GM18951 (cell line): Measurements from ENCODE around the gene HOXC5.

Experiments used
- POLR2A ChIP-seq: IDR thresholded peaks from 4 replicates; pipeline ENCODE4 v1.6.1; 2011; ENCODE audit warnings: mild to moderate bottlenecking; ENCODE audit not compliant: insufficient read length, insufficient read depth; ENCODE audit errors: extremely low read depth
- in situ Hi-C: fragments of 300-500 bp; cut with MboI; formaldehyde crosslinking; loops from one replicate; pipeline ENCODE4 v1.12.0; 2022; ENCODE audit warnings: low sequenced_read_pairs, mixed read lengths, inconsistent platforms; ENCODE audit not compliant: unreplicated experiment

The HOXC5 gene

DNA sequence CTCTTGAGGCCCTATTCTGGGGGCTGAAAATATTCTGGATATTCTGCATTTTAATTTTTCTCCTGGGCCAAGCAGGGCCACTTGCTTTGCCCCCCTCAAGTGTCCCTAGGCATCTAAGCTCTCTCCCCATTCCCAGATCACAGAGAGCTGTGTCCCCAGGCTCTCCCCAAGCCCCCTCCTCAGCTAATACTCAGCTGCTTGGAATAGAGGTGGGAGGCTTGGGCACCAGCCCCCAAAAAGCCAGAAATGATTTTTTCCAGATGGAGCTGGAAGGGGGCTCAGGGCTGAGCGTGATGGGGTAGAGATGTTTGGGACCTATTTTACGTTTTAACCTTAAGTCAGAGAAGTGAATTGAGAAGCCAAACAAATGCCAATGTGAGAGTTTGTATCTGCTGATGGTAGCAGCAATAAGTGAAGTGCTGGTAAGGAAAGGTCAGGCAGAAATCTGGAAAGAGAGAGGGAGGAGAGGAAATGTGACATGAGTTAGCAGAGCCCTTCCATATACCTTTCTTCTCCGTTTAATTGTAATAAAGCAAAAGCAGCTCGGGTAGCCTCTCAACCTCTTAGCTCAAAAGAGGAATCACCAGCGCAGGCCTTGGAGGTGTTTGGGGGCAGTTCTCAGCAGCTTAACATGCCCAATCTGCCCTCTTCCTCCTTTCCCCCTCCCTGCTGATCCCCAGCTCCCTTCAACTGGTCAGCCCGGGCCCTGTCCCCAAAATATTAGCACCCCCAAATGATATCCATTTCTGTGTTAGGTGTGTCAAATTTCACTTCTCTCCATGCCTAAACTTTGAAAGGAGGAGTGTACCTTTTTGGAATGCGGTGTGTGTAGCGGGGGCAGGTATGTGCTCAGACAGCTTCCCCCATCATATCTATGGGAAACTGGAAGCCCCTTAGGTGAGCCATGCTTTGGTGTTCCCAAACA, 9.6 kb upstream of the HOXC5 start:
- TF ChIP-seq POLR2A, result no peak
- in situ Hi-C loops, result loop anchor here (25.0 kb wide), 1 partner anchor 339 kb away; the partner anchor contains the start of gene GPR84

DNA sequence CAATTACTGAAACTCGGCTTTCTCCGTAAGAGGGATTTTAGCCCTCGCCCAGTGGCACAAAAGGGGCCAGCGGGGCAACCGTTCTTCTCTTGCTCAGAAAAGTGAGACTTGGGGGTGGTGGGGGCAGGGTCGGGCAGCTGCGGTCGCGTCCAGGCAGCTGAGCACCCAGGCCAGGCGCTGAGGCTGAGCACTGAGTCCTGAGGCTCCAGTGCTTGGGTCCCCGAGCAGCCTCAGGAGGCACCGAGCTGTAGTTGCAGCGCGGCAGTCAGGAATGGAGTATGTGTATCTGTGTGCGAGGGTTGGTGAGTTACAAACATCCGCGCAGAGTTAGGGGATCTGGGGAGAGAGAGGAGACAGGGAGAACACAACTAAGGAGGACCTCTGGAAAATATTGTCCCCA, 8.7 kb upstream of the HOXC5 start:
- no peak for TF ChIP-seq POLR2A
- in situ Hi-C loops, result loop anchor here (25.0 kb wide), 1 partner anchor 338 kb away; the partner anchor contains the start of gene GPR84

DNA sequence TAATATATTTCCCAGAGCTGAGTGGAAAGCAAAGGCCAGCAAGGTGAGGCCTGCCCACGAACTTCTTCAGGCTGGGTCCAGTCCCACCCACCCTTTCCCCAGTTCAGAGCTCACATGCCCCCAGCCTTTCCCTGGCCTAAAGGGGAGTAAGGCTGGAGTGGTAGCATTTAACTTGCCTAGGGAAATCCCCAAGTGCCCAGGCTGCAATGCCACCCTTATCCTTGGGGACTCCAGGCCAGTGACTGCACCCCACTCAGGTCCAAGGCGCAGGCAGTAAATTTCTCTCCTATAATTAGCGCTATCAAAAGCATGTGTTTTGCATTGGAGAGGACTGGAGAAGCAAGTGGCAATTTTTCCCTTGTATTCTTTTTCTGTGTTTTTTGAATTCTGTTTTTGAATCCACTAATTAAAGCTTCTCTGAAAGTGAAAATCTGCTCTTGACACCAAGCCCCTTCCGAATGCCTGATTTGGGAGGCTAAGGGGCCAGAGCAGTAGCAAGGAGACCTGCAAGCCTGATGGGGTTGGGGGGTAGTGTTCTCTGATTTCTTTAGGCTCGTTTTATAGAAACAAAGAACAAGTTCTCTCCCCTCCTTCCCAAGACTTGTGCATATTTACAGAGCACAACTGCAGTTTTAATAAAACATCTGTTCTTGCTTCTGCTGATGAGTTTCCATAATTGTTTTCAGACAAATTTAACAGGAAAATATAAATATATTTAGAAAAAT, 8.1 kb upstream of the HOXC5 start:
- no peak for TF ChIP-seq POLR2A
- in situ Hi-C loops, result loop anchor here (25.0 kb wide), 1 partner anchor 338 kb away; the partner anchor contains the start of gene GPR84

DNA sequence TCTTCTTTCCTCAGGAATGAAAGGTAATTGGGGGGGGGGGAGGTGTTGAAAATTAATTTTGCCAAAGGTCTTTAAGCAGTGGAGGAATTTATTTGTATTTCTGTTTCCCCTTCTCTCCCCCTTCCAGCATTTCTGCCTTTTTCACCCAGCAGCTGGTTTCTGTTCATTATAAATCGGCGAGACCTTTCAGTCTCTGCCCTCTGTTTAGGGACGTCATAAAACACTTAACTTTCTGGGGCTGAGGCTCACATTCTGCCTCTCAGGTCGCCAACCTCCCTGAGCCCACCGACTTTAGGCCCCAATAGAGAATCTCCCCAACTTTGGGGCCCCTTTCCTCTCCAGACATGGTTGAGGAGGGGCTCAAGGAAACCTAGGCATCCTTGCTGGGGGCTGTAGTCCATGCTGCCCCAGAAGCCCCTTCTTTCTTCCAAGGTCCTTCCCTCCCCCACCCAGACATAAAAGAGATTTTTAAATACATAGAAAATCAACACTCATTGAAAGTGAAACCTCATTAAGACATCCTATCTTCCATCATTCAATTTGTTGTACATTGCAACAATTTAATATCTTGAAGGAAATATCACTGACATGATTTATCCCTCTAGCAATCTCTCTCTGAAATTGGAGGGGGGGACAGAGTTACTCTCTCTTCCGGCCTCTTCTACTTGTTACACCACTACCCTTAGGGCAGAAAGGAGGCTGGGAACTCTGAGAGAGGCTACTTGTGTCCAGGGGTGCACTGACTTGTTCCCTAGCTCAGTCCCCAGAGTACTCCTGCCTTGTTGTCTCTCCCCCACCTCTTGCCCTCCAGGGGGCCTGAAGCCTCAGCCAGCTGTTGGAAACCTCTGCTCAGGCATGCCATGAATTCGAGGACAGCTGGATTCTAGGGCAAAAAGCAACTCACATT, 7.1 kb upstream of the HOXC5 start:
- TF ChIP-seq POLR2A, result no peak
- in situ Hi-C loops, result no loop called here

DNA sequence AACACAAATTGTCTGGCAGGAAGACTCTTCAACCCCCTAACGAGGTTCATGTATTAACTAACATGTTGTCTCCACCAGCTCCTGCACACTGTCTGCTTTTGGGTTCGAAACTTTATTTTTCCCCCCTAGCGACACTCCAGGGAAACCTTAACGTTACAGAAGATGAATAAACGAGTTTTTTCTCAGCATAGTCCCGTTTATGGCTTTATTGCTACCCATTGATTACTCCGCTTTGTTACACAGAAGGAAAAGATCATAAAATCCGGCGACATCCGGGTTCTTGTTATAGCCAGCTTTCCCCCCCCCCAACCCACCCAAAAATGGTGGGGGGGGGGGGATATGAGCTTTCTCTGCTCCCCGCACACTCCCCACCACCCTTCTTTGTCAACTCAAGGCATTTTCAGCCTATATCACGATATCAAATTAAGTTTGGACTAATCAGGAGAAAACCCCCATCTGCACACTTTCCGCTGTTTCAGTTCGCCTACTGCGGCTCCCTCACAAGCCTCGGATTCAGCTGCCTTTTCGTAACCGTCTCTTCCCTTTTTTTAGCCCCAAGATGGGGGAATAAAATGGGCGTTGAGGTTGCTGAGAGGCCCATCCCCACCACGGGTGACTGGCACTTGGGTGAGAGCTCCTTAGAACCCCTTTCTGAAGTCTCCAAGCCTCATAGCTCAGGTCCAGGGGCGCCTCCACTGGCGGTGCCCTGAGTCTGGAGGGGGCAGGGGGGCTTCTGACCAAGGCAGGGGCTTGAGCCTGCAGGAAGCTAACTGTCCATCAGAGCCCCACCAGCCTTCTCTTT, 6.0 kb upstream of the HOXC5 start:
- TF ChIP-seq POLR2A, result no peak
- in situ Hi-C loops, result no loop called here

DNA sequence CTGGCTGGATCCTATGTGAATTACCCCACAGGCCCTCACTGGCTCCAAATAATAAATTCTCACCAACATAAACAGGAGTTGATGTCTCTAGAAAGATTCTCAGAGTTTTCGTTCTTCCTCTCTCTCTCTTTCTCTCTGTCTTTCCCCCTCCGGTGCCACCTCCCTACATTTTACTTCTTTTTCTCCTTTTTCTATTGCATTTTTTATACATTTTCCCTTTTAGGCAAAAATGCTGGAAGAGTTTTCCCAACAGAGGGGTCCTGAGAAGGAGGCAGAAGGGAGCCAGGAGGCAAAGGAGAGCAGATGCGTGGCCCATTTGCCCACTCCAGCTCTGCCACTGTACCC, 5.4 kb upstream of the HOXC5 start:
- in situ Hi-C loops, result no loop called here
- no peak for TF ChIP-seq POLR2A

DNA sequence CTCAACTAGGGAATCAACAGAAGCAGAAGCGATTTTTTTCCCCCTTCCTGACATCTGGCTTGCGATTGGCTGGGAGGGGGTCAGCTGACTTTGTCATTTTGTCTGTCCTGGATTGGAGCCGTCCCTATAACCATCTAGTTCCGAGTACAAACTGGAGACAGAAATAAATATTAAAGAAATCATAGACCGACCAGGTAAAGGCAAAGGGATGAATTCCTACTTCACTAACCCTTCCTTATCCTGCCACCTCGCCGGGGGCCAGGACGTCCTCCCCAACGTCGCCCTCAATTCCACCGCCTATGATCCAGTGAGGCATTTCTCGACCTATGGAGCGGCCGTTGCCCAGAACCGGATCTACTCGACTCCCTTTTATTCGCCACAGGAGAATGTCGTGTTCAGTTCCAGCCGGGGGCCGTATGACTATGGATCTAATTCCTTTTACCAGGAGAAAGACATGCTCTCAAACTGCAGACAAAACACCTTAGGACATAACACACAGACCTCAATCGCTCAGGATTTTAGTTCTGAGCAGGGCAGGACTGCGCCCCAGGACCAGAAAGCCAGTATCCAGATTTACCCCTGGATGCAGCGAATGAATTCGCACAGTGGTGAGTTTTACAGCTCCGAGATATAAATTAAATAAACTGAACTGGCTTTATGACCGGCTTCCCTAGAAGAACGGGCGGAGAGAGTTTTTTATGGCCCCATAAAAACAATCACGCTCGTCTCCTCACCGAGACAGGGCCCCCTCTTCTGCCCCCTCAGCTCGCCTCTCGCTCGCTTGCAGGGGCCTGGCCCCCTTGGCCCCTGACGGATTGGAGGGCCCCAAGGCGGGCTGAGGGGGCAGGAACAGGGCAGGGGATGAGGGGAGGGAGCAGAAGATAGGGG, 4.3 kb upstream of the HOXC5 start, which contains the start of gene HOXC6:
HOXC6 (plus strand) TSS at position 127 of the 888 bp plus-strand sequence; CDS start at position 209, 82 bp downstream.
- no peak for TF ChIP-seq POLR2A
- in situ Hi-C loops, result no loop called here

DNA sequence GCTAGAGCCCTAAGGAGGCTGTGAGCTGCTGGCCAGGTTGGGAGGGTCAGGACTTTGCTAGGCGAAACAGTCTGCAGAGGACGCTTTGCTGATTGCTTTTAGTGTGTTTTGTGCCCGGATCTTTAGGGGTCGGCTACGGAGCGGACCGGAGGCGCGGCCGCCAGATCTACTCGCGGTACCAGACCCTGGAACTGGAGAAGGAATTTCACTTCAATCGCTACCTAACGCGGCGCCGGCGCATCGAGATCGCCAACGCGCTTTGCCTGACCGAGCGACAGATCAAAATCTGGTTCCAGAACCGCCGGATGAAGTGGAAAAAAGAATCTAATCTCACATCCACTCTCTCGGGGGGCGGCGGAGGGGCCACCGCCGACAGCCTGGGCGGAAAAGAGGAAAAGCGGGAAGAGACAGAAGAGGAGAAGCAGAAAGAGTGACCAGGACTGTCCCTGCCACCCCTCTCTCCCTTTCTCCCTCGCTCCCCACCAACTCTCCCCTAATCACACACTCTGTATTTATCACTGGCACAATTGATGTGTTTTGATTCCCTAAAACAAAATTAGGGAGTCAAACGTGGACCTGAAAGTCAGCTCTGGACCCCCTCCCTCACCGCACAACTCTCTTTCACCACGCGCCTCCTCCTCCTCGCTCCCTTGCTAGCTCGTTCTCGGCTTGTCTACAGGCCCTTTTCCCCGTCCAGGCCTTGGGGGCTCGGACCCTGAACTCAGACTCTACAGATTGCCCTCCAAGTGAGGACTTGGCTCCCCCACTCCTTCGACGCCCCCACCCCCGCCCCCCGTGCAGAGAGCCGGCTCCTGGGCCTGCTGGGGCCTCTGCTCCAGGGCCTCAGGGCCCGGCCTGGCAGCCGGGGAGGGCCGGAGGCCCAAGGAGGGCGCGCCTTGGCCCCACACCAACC, 3.1 kb upstream of the HOXC5 start:
- in situ Hi-C loops, result loop anchor here (5.0 kb wide), 1 partner anchor 163 kb away; no protein-coding TSS in a partner anchor
- TF ChIP-seq POLR2A, result no peak

DNA sequence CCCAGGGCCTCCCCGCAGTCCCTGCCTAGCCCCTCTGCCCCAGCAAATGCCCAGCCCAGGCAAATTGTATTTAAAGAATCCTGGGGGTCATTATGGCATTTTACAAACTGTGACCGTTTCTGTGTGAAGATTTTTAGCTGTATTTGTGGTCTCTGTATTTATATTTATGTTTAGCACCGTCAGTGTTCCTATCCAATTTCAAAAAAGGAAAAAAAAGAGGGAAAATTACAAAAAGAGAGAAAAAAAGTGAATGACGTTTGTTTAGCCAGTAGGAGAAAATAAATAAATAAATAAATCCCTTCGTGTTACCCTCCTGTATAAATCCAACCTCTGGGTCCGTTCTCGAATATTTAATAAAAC, 2.4 kb upstream of the HOXC5 start:
- TF ChIP-seq POLR2A, result no peak
- in situ Hi-C loops, result loop anchor here (5.0 kb wide), 1 partner anchor 162 kb away; no protein-coding TSS in a partner anchor

DNA sequence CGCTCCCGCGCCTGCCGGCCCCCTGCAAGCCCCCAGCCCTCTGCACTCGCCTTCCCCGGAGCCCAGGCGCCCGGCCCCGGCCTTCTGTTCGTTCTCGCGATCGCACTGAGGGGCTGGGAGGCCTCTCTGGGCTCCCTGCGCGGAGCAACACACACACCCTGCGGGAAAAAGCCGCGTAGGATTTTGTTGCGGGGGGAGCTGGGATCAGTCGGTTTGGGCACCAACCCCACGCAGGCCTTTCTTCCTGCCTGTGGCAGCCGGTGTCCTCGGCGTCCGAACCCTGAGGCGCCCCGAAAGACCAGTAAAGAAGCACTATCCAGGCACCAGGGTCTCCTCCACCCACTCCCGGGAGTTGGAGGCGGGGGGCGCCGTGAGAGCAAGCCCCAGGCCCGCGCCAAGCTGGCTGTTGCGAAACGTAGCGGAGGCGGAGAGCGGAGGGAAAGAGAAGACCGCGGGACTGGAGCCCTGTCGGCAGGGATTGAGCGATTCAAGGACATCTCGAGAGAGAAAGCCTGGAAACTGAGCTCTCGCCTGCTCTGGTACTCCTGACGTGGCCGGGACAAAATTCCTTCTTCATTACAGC, 1.9 kb upstream of the HOXC5 start:
- no peak for TF ChIP-seq POLR2A
- in situ Hi-C loops, result loop anchor here (5.0 kb wide), 1 partner anchor 161 kb away; no protein-coding TSS in a partner anchor
